Adrenal gland (tissue), 12 donors: Measurements from ENCODE around the gene ITGB4. TPM values are rescaled to one million over a fixed set of nuclear protein-coding genes. Genes with fewer than 3 reads are reported as not detected.

ENCODE experiments used
- DNase-seq, 7 donors: peaks; one replicate each; pipeline ENCODE4 v3.0.0-alpha.2; 2019 to 2020
- H3K27ac ChIP-seq, 5 donors: fragments of 200-600 bp; sonication (generic) in 4 of 5; 1 replicate in 3 of 5; 2 replicates in 2 of 5; pipeline versions ENCODE4 v1.5.1 to v1.8.0; 2016 to 2020; ENCODE audit warnings: mild to moderate bottlenecking in 1 of 5
- H3K27me3 ChIP-seq: fragments of 200-600 bp; 2 replicates; pipeline ENCODE4 v1.8.0; 2021
- H3K36me3 ChIP-seq, 2 donors: fragments of 200-600 bp; replicated peaks in 1 of 2; 1 replicate in 1 of 2; 2 replicates in 1 of 2; pipeline versions ENCODE4 v1.5.1 to v1.8.0; 2018 to 2022
- H3K4me1 ChIP-seq, 2 donors: fragments of 200-600 bp; replicated peaks in 1 of 2; 1 replicate in 1 of 2; 2 replicates in 1 of 2; pipeline versions ENCODE4 v1.5.1 to v1.8.0; 2018 to 2021
- H3K4me3 ChIP-seq, 4 donors: fragments of 200-600 bp; sonication (generic) in 3 of 4; one replicate each; pipeline ENCODE4 v1.5.1; 2016 to 2018
- H3K9me3 ChIP-seq, 3 donors: fragments of 200-600 bp; sonication (generic) in 1 of 3; replicated peaks in 1 of 3; 1 replicate in 2 of 3; 2 replicates in 1 of 3; pipeline versions ENCODE4 v1.5.1 to v1.8.0; 2016 to 2021
- POLR2A ChIP-seq, 2 donors: fragments of 450-650 bp; IDR thresholded peaks; one replicate each; pipeline ENCODE4 v1.6.1; 2017; ENCODE audit warnings: antibody characterized with exemption in 2 of 2, mild to moderate bottlenecking in 2 of 2, moderate library complexity in 1 of 2
- WGBS, 4 donors: extraction: QIAGEN DNeasy Blood & Tissue Kit in 2 of 4; methylation state at CpG; one replicate each; pipeline versions ENCODE4 v1.1.5 to v1.1.7; 2013 to 2017; 5-methylcytosine and 5-hydroxymethylcytosine counted together
- intact Hi-C, 2 donors: fragments of 100-400 bp; cut with DNase I; formaldehyde crosslinking; loops; one replicate each; pipeline versions ENCODE4 v1.14.1 to v1.15.0; 2022 to 2023
- microRNA-seq, 3 donors: library from miRNA; unstranded; fragments of <30 nt; microRNA quantifications; one replicate each; pipeline ENCODE4, GENCODE V29; 2017 to 2020
- polyA plus RNA-seq, 3 donors: library from polyadenylated mRNA; stranded (reverse); fragments of 200-250 nt in 2 of 3; fragments of 350-450 nt in 1 of 3; fragmentation: Illumina TruSeq in 1 of 3; extraction: RNeasy Lipid Tissue Mini Kit (QIAGEN cat#74804) in 1 of 3; gene quantifications; one replicate each; pipeline ENCODE4 v1.2.3, GENCODE V29; 2013 to 2014
- total RNA-seq, 9 donors: library from RNA; depleted of rRNA in 4 of 9; stranded (reverse); fragments of >200 nt in 4 of 9; fragments of 120-200 nt in 1 of 9; fragmentation: NEBNext Ultra II Directional in 1 of 9; extraction: Animal tissue kit (Norgen Biotek cat#: 25700) in 1 of 9; gene quantifications; one replicate each; pipeline versions ENCODE4 v1.1.0 to v1.2.4, GENCODE V29; 2013 to 2023
- TF ChIP-seq, protein P1 (sequence below), 6 experiments: fragments of 450-650 bp in 4 of 6; fragments of 200-600 bp in 2 of 6; sonication (generic) in 1 of 6; IDR thresholded peaks; 1 replicate in 5 of 6; 2 replicates in 1 of 6; pipeline versions ENCODE4 v1.5.1 to v1.8.0; 2016 to 2021; ENCODE audit warnings: antibody characterized with exemption in 6 of 6, mild to moderate bottlenecking in 2 of 6, moderate library complexity in 1 of 6
- donor health status: healthy with polysubstance abuse.
- donor health status: Bipolar disorder and iron deficiency.
- donor health status: DM: yes; HTN: yes; CAD: no.
- donor health status: DM: no; HTN: no; CAD: no.
- donor health status: DM: no; HTN: no; CAD: no.
- donor health status: DM: yes; HTN: yes; CAD: no.

Gene ITGB4
- total and polyA plus RNA-seq, 12 donors: 1.00 to 12.5 (median 6.9) TPM

DNA sequence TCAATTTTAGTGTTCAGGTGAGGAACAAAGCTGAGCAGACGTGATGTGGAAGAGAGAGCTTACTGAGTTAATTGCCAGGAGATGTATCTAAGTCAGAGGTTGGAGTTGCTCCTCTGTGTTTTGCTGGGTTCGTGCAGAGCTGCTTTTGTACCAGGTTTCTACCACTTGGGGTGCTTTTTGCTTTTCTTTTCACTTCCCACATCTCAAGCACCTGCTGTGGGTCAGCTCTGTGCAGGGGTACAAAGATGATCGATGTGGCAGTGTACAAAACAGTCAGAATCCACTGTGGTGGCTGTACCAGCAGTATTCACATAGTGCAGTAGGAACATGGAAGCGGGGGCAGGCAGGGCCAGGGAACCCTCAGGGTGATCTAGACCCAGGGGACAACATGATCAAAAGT, 78.1 kb downstream of the ITGB4 start:
- DNase-seq: peak in 1 of 7 donors; percentile 8
- Histone ChIP-seq H3K4me1 (no peaks in the 10 kb centered on the region), H3K4me3 (no peak overlapping the region), H3K27ac (no peak overlapping the region), H3K36me3 (peaks cover 0 to 21% of the 10 kb centered on the region in 2 donors), H3K27me3 (no peaks in the 10 kb centered on the region), H3K9me3 (no peaks in the 10 kb centered on the region)
- intact Hi-C loops: no loop called here
- no peak for TF ChIP-seq POLR2A (IDR thresholded peaks at IDR 0.05)
- TF ChIP-seq, protein P1, sequence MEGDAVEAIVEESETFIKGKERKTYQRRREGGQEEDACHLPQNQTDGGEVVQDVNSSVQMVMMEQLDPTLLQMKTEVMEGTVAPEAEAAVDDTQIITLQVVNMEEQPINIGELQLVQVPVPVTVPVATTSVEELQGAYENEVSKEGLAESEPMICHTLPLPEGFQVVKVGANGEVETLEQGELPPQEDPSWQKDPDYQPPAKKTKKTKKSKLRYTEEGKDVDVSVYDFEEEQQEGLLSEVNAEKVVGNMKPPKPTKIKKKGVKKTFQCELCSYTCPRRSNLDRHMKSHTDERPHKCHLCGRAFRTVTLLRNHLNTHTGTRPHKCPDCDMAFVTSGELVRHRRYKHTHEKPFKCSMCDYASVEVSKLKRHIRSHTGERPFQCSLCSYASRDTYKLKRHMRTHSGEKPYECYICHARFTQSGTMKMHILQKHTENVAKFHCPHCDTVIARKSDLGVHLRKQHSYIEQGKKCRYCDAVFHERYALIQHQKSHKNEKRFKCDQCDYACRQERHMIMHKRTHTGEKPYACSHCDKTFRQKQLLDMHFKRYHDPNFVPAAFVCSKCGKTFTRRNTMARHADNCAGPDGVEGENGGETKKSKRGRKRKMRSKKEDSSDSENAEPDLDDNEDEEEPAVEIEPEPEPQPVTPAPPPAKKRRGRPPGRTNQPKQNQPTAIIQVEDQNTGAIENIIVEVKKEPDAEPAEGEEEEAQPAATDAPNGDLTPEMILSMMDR (IDR thresholded peaks at IDR 0.05): no peak
- WGBS, 4 donors: 78 to 97% (median 86%) methylated on average over 4 of the region's 4 CpGs

DNA sequence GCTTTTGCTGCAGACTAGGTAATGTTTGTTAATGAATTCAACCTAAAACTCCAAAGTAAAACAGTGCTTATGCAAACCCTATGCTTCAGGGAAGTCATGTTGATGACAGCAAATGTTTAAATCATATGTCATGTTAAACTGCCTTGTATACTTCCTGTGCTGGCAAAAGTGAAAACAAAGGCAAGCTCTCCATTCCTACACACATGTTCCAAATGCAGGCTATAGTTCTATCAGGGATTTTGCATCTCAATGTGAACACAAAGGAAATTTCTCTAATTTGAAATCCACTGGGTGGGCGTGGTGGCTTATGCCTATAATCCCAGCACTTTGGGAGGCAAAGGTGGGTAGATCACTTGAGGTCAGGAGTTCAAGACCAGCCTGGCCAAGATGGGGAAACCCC, 82.6 kb downstream of the ITGB4 start:
- H3K27me3 ChIP-seq: no peaks in the 10 kb centered on the region
- H3K36me3 ChIP-seq: peaks cover 0 to 13% of the 10 kb centered on the region in 2 donors
- H3K4me1 ChIP-seq: no peaks in the 10 kb centered on the region
- no peak overlapping the region for H3K27ac ChIP-seq
- TF ChIP-seq POLR2A (IDR thresholded peaks at IDR 0.05): no peak
- TF ChIP-seq, protein P1 (IDR thresholded peaks at IDR 0.05): no peak
- no peak for DNase-seq
- intact Hi-C loops: no loop called here
- H3K4me3 ChIP-seq: no peak overlapping the region
- 92 to 100% (median 93%) methylated on average over 1 of the region's 1 CpG for WGBS, 4 donors
- no peaks in the 10 kb centered on the region for H3K9me3 ChIP-seq

DNA sequence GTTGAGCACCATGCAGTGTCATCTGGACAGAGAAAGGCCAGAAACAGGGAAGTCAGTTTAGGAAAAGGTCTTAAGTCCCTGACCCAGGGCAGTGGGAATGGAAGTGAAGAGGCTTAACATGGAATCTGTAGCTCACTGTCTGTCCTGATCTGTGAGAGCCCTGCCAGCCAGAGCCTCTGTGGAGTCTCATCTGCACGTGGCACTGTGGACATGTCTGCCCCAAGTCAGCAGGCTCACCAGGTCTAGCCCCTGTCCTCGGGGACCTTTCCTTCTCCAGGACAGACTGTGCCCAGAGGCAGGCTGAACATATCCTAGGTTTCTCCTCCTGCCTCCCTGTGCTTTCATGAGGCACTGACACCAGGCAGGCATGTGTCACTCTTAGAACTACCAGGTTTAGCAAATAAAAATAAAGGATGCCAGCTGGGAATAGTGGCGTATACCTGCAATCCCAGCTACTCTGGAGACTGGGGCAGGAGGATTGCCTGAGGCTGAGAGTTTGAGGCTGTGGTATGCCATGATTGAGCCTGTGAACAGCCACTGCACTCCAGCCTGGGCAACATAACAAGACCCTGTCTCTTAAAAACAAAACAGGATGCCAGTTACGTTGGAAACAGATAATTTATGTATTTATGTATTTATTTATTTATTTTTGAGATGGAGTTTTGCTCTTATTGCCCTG, 85.7 kb downstream of the ITGB4 start:
- H3K36me3 ChIP-seq: peaks cover 0 to 22% of the 10 kb centered on the region in 2 donors
- intact Hi-C loops: no loop called here
- no peak overlapping the region for H3K4me3 ChIP-seq
- peak in 2 of 7 donors; percentile 9 to 80 for DNase-seq
- H3K27ac ChIP-seq: peak overlapping the region in 1 of 5 donors; percentile 17
- WGBS, 4 donors: 66 to 87% (median 84%) methylated on average over 4 of the region's 4 CpGs
- no peak for TF ChIP-seq POLR2A (IDR thresholded peaks at IDR 0.05)
- TF ChIP-seq, protein P1 (IDR thresholded peaks at IDR 0.05): no peak
- peaks cover 0 to 6% of the 10 kb centered on the region in 2 donors for H3K4me1 ChIP-seq
- H3K27me3 ChIP-seq: no peaks in the 10 kb centered on the region
- no peaks in the 10 kb centered on the region for H3K9me3 ChIP-seq

Small RNA genes lying within 50 kb of the gene (microRNA-seq; reads per million reads assigned to microRNA genes)
- 0.45 to 3.1 (median 1.1) reads per million in 3 donors for gene MIR4738

Other genes with a start within 250 kb of the ITGB4 start
- gene CASKIN2, start 205.9 kb upstream of the ITGB4 start, total RNA-seq: 10 to 100 TPM; 12.9 to 90.8 (median 35.6) TPM
- 10 to 100 TPM; 10.1 to 43.2 (median 28.3) TPM for gene CASKIN2, start 205.9 kb upstream of the ITGB4 start, polyA plus RNA-seq
- gene TSEN54, start 204.9 kb upstream of the ITGB4 start, total RNA-seq: 10 to 100 TPM; 18.6 to 35.3 (median 26.4) TPM
- gene TSEN54, start 204.9 kb upstream of the ITGB4 start, polyA plus RNA-seq: 10 to 100 TPM; 17.9 to 67.8 (median 56.0) TPM
- 10 to 100 TPM in 7 of 9 donors, 1 to 10 TPM in 2; 8.9 to 40.5 (median 23.4) TPM for gene LLGL2, start 195.8 kb upstream of the ITGB4 start, total RNA-seq
- 10 to 100 TPM in 2 of 3 donors, 1 to 10 TPM in 1; 1.2 to 90.3 (median 51.4) TPM for gene LLGL2, start 195.8 kb upstream of the ITGB4 start, polyA plus RNA-seq
- 100 to 1,000 TPM in 1 of 9 donors, 10 to 100 TPM in 8; 20.2 to 128 (median 46.9) TPM for gene MYO15B, start 133.7 kb upstream of the ITGB4 start, total RNA-seq
- 100 to 1,000 TPM in 2 of 3 donors, 1 to 10 TPM in 1; 6.2 to 455 (median 157) TPM for gene MYO15B, start 133.7 kb upstream of the ITGB4 start, polyA plus RNA-seq
- 1 to 10 TPM in 1 of 9 donors, under 1 TPM in 4, not detected in 4; 0.17 to 1.1 (median 0.55) TPM for gene SMIM5, start 88.0 kb upstream of the ITGB4 start, total RNA-seq
- 1 to 10 TPM in 2 of 3 donors, under 1 TPM in 1; 0.13 to 2.6 (median 1.7) TPM for gene SMIM5, start 88.0 kb upstream of the ITGB4 start, polyA plus RNA-seq
- gene RECQL5, start 54.3 kb upstream of the ITGB4 start, total RNA-seq: 10 to 100 TPM; 13.9 to 49.6 (median 29.5) TPM
- 100 to 1,000 TPM in 1 of 3 donors, 10 to 100 TPM in 2; 11.2 to 188 (median 64.9) TPM for gene RECQL5, start 54.3 kb upstream of the ITGB4 start, polyA plus RNA-seq
- gene SAP30BP, start 54.1 kb upstream of the ITGB4 start, total RNA-seq: 100 to 1,000 TPM in 1 of 9 donors, 10 to 100 TPM in 8; 45.3 to 100 (median 64.3) TPM
- 100 to 1,000 TPM in 2 of 3 donors, 10 to 100 TPM in 1; 73.4 to 130 (median 121) TPM for gene SAP30BP, start 54.1 kb upstream of the ITGB4 start, polyA plus RNA-seq
- 10 to 100 TPM; 13.9 to 47.3 (median 24.7) TPM for gene GALK1, start 43.7 kb downstream of the ITGB4 start, total RNA-seq
- 10 to 100 TPM in 2 of 3 donors, 1 to 10 TPM in 1; 1.4 to 39.1 (median 37.2) TPM for gene GALK1, start 43.7 kb downstream of the ITGB4 start, polyA plus RNA-seq
- gene UNK, start 63.3 kb downstream of the ITGB4 start, total RNA-seq: 10 to 100 TPM; 15.1 to 35.5 (median 25.5) TPM
- 10 to 100 TPM; 13.6 to 45.9 (median 19.0) TPM for gene UNK, start 63.3 kb downstream of the ITGB4 start, polyA plus RNA-seq
- 10 to 100 TPM in 7 of 9 donors, 1 to 10 TPM in 2; 3.0 to 28.1 (median 12.9) TPM for gene UNC13D, start 122.9 kb downstream of the ITGB4 start, total RNA-seq
- gene UNC13D, start 122.9 kb downstream of the ITGB4 start, polyA plus RNA-seq: 10 to 100 TPM in 2 of 3 donors, 1 to 10 TPM in 1; 6.6 to 47.5 (median 21.5) TPM
- gene WBP2, start 133.9 kb downstream of the ITGB4 start, total RNA-seq: 100 to 1,000 TPM in 8 of 9 donors, 10 to 100 TPM in 1; 60.4 to 292 (median 193) TPM
- gene WBP2, start 133.9 kb downstream of the ITGB4 start, polyA plus RNA-seq: 100 to 1,000 TPM; 205 to 258 (median 258) TPM
- gene TRIM47, start 157.1 kb downstream of the ITGB4 start, total RNA-seq: 10 to 100 TPM in 7 of 9 donors, 1 to 10 TPM in 2; 2.8 to 66.1 (median 23.4) TPM
- gene TRIM47, start 157.1 kb downstream of the ITGB4 start, polyA plus RNA-seq: 10 to 100 TPM in 2 of 3 donors, 1 to 10 TPM in 1; 6.0 to 42.5 (median 36.5) TPM
- gene TRIM65, start 175.5 kb downstream of the ITGB4 start, total RNA-seq: 10 to 100 TPM in 7 of 9 donors, 1 to 10 TPM in 2; 6.5 to 46.9 (median 18.6) TPM
- 10 to 100 TPM in 1 of 3 donors, 1 to 10 TPM in 2; 4.1 to 16.7 (median 5.0) TPM for gene TRIM65, start 175.5 kb downstream of the ITGB4 start, polyA plus RNA-seq
- gene MRPL38, start 183.4 kb downstream of the ITGB4 start, total RNA-seq: 100 to 1,000 TPM in 4 of 9 donors, 10 to 100 TPM in 5; 36.7 to 153 (median 64.2) TPM
- gene MRPL38, start 183.4 kb downstream of the ITGB4 start, polyA plus RNA-seq: 100 to 1,000 TPM in 2 of 3 donors, 10 to 100 TPM in 1; 60.3 to 214 (median 187) TPM
- gene FBF1, start 219.6 kb downstream of the ITGB4 start, total RNA-seq: 10 to 100 TPM in 8 of 9 donors, 1 to 10 TPM in 1; 4.9 to 87.6 (median 15.3) TPM
- 10 to 100 TPM in 2 of 3 donors, 1 to 10 TPM in 1; 3.1 to 68.9 (median 26.7) TPM for gene FBF1, start 219.6 kb downstream of the ITGB4 start, polyA plus RNA-seq